GM12873 (cell line): ENCODE results near the gene KIF19.

Experiments used
- CTCF ChIP-seq: IDR thresholded peaks from 2 replicates; pipeline ENCODE4 v1.5.1; 2012; ENCODE audit warnings: low read depth, mild to moderate bottlenecking, moderate library complexity, low read length, control low read depth; ENCODE audit not compliant: insufficient read depth; ENCODE audit errors: missing control alignments

KIF19 gene

GRCh38 chr17:74325743-74326379 is at the start of gene KIF19:
Gene KIF19 (plus strand): TSS chr17:74326226. CDS start chr17:74326350, 124 bp downstream.
- TF ChIP-seq CTCF = no peak

- TF ChIP-seq CTCF = no peak
These were observed 49.5 kb upstream of the KIF19 start for GRCh38 chr17:74276541-74277009.

GRCh38 chr17:74277935-74278334 is 48.1 kb upstream of the KIF19 start:
- TF ChIP-seq CTCF = no peak

- TF ChIP-seq CTCF = no peak
These were observed 45.9 kb upstream of the KIF19 start for GRCh38 chr17:74280093-74280513.

- TF ChIP-seq CTCF = no peak
These were observed 44.2 kb upstream of the KIF19 start for GRCh38 chr17:74281799-74282198.

GRCh38 chr17:74282587-74283370 is 43.2 kb upstream of the KIF19 start:
- TF ChIP-seq CTCF = no peak

GRCh38 chr17:74283371-74283673 is 42.7 kb upstream of the KIF19 start:
- no peak for TF ChIP-seq CTCF
